ENCODE results near the gene SHE.
A peak's percentile ranks its signal among the peaks of the same experiment; 100 is the strongest.

Gene SHE

DNA sequence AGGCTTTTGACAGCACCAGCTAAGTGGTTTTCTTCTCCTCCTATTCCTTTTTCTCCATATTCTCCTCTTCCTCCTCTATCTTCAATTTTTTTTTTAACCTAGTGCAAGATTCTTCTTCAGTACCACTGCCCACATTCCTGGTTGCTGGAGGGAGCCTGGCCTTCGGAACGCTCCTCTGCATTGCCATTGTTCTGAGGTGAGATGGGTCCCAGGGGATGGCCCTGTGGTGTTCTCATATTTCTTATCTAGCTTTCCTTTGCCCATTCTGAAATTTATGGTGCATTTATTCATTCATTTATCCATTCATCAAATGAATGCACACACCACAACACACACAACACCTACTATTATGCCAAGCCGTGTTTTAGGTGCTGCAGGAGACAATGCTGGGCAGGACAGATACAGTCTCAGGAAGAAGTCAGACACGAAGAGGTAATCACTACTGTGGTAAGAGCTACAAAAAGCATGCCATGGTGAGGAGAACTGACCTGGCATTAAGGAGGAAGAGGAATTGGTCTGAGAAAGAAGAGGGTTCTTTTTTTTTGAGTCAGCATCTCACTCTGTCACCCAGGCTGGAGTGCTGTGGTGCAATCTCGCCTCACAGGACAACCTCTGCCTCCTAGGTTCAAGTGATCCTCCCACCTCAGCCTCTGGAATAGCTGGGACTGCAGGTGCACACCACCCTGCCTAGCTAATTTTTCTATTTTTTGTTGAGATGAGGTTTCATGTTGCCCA, 47.7 kb downstream of the SHE start:
- DNase-seq (ENCODE audit: low read depth, low spot score): no peak
- no peak overlapping the region for H3K27ac ChIP-seq

DNA sequence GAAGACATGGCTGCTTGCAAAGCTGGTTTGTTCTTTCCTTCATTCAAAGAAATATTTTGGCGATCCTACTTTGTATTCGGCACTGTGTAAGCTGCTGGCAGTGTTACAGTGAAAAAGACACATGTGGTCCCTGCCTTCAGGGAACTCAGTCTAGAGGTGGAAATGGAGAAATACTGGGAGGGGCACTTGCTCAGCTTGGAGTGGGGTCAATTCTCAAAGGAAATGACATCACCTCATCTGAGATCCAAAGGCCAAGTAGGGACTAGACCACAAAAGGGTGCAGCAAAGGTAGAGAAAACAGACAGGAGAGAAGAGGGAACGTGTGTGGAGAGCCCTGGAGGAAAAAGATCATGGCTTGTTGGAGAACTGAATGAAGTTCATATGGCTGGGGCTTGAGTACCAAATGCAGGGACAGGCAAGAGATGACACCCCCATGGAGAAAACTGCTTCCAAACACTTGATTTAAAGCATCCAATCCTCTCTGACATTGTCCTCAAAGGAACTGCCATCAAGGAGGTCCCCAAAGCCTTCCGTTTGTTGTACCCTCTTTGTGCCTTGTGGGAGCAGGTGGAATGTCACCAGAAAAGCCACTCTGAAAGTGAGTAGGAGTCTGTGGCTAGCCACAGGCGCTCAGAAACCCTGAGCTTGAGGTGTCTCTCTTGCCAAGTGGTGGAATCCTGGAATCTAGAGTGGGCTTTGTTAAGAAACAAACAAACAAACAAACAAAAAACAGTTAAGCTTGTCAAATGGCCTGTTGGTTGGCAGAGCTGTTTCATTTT, 48.4 kb downstream of the SHE start:
- DNase-seq (ENCODE audit: low read depth, low spot score): no peak
- peak overlapping the region; percentile 56 for H3K27ac ChIP-seq

DNA sequence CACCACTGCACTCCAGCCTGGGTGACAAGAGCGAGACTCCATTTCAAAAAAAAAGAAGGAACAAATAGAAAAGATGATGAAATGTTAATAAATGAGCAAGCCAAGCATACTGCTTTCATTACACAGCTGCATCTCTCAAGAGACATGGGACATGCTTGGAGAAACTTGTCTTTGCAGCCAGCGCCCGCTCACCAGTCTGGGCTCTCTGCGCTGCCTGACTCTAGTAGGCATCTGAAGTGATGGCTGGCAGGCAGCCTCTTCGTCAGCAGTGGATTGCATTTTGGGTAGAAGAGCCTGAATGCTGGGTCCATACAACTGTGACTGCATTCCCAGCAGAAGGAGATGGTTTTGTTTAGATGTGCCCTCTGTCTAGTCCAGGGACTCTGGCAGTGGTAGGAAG, 49.1 kb downstream of the SHE start:
- peak overlapping the region; percentile 56 for H3K27ac ChIP-seq
- no peak for DNase-seq (ENCODE audit: low read depth, low spot score)

DNA sequence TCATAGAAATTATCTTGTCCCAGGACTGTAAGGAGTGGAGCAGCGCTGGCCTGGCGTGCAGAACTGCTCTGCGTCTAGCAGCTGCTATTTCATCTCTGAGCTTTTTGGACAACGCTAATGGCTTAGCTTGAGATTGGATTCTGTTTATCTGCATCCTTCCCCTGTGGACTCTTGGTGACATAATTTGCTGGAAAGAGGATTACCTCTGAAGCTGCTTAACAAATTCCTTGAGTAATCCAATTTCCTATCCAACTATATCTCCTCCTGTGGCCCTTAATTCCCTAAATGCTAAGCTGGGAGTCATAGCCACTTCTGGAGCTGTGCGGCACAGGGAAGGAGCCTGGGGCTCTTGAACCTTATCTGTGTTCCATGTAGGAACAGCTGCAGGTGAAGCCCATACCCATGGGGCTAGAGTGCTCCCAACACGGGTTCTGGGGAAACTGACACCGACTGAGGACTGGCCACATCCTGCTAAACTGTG, 53.8 kb downstream of the SHE start:
- DNase-seq (ENCODE audit: low read depth, low spot score): no peak
- no peak overlapping the region for H3K27ac ChIP-seq

DNA sequence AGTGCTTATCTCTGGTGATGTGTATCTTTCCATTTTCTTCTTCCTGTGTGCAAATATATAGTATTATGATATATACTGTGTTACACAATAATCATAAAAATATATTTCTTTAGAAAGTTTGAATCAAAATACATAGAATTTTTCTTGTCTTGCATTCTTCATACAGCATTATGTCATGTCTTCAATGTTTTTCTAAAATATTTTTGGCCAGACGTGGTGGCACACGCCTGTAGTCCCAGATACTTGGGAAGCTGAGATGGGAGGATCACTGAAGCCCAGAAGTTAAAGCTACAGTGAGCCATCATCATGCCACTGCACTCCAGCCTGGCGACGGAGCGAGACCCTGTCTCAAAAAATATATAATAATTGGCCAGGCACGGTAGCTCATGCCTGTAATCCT, 55.4 kb downstream of the SHE start:
- no peak for DNase-seq (ENCODE audit: low read depth, low spot score)
- H3K27ac ChIP-seq: no peak overlapping the region

- H3K27ac ChIP-seq: no peak overlapping the region
These were observed 55.9 kb downstream of the SHE start for GRCh38 chr1:154446292-154446691.

GRCh38 chr1:154445040-154445472, 57.2 kb downstream of the SHE start:
- no peak overlapping the region for H3K27ac ChIP-seq
- no peak for DNase-seq (ENCODE audit: low read depth, low spot score)

More at GRCh38 chr1:154446292-154446691, 55.9 kb downstream of the SHE start:
- no peak for DNase-seq (ENCODE audit: low read depth, low spot score)

GRCh38 chr1:154443274-154444013, 58.8 kb downstream of the SHE start:
- DNase-seq (ENCODE audit: low read depth, low spot score): no peak
- no peak overlapping the region for H3K27ac ChIP-seq

GRCh38 chr1:154442006-154442740, 60.0 kb downstream of the SHE start:
- H3K27ac ChIP-seq: no peak overlapping the region

DNA sequence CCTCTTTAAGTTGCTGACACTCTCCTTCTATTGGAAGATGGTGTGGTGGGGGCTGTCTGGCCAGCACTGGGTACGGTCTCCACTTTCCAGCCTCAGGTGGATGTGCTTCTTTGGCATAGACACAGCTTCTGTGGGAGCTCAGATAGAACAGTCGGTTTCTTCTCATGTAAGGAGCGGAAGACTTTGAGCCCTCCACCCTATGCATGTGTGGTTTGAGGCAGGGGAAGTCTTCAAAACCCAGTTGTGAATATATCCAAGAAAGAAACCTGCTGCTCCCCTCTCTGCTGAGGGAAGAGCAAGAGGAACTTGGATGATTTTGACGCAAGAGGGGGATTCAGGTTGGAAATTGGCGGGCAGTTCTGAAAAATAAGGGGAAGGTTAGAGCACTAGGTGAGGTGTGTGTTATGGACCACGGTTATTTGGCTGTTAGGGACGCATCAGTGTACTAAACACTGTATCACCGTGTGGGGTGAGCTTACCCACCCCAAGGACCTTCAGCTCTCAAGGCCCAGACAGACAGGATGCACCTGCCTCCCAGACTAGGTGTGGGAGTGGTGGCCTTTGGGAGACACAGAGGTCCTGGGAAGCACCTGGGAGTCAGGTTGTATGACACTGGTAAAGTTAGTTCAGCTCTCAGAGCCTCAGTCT, 60.8 kb downstream of the SHE start:
- no peak for DNase-seq (ENCODE audit: low read depth, low spot score)
- no peak overlapping the region for H3K27ac ChIP-seq

More at GRCh38 chr1:154442006-154442740, 60.0 kb downstream of the SHE start:
- no peak for DNase-seq (ENCODE audit: low read depth, low spot score)

GRCh38 chr1:154440036-154440804, 62.0 kb downstream of the SHE start:
- no peak for DNase-seq (ENCODE audit: low read depth, low spot score)
- no peak overlapping the region for H3K27ac ChIP-seq

- no peak overlapping the region for H3K27ac ChIP-seq
- no peak for DNase-seq (ENCODE audit: low read depth, low spot score)
These were observed 65.8 kb downstream of the SHE start for GRCh38 chr1:154436433-154436832.

- H3K27ac ChIP-seq: no peak overlapping the region
- no peak for DNase-seq (ENCODE audit: low read depth, low spot score)
These were observed 66.5 kb downstream of the SHE start for GRCh38 chr1:154435599-154436200.

DNA sequence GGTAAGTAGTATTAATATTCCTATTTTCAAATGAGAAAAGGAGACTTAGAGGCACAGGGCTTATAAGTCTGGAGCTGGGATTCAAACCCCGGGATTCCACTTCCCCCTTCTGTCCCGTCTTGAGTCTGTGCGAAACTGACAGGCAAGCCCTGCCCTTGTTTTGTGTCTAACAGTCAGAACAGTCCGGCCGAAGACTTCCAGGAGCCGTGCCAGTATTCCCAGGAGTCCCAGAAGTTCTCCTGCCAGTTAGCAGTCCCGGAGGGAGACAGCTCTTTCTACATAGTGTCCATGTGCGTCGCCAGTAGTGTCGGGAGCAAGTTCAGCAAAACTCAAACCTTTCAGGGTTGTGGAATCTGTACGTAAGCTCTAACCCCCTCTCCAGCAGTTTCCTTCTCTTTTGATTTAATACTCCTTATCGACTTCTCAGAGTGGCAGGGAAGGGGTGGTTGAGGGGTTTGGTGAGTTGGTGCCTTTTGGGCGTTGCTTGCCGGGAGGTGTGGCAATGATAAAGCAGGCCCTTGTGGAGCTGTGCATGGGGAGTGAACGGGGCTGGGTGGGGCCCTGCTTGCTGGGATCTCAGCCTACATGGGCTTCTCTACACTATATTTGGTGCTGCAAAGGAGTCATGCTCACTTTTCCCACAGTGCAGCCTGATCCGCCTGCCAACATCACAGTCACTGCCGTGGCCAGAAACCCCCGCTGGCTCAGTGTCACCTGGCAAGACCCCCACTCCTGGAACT, 67.7 kb downstream of the SHE start:
- no peak for DNase-seq (ENCODE audit: low read depth, low spot score)
- peak overlapping the region; percentile 97 for H3K27ac ChIP-seq

DNA sequence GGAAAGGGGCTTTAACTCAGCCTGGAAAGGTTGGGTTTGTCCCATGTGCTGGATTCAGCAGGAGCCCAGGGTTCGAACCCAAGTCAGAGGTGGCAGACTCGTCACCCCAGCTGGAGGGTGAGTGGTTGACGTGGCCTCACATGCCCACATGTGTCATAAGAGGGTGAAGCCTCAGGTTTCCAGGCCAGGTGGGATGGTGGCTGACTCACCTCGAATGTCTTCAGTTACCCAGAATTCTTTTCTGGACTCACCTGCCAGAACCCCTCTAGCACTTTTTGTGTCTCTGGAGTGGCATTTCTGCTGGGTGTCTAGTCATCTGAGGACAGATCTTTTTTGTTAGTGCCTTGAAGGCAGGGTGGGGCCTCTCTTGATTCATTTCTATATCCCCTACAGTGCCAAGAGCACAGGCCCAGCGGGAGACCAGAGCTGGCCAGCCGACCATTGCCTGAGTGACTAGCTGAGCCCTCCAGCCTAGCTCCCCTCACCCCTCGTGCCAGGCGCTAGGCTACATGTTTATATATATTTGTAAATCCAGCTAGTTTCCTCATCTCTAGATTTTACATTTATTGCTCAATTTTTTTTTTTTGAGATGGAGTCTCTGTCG, 68.9 kb downstream of the SHE start:
- peak overlapping the region; percentile 97 for H3K27ac ChIP-seq
- DNase-seq (ENCODE audit: low read depth, low spot score): peak; percentile 85

- DNase-seq (ENCODE audit: low read depth, low spot score): peak; percentile 88
- peak overlapping the region; percentile 97 for H3K27ac ChIP-seq
These were observed 70.4 kb downstream of the SHE start for GRCh38 chr1:154431586-154432373.

DNA sequence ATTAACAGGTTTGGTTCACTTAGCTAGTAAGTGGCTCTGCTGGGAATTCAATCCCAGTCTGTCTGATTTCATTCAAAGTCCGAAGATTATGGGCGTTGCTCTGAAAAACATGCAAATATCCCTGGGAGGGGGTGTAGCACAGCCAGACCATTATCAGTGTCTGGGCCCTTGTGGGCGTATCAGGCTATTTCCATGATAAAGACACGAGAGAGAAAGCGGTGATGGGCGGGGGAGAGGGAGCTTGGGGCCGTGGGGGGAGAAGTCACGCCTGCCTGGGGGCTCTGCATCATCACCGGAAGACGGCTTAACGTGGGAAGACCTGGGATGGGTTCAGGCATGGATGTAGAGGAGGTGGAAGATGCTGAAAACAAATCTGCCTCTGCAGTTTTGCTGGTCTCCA, 71.3 kb downstream of the SHE start:
- DNase-seq (ENCODE audit: low read depth, low spot score): no peak
- peak overlapping the region; percentile 97 for H3K27ac ChIP-seq

Measured in epithelial cell of prostate (primary cell).